ENCODE results near the gene ACSBG1. TPM values are rescaled to one million over a fixed set of nuclear protein-coding genes. Genes with fewer than 3 reads are reported as not detected.

ACSBG1 gene
- total RNA-seq, 4 donors from 2014 or later, result 61.8 to 375 (median 102) TPM

- Histone ChIP-seq H3K9me3 (no peaks in the 10 kb centered on the region), H3K27me3 (no peaks in the 10 kb centered on the region), H3K4me3 (no peak overlapping the region), H3K4me1 (peaks cover 42% of the 10 kb centered on the region), H3K36me3 (no peaks in the 10 kb centered on the region), H3K27ac (no peak overlapping the region)
- 59% methylated on average over 14 of the region's 14 CpGs for WGBS
- DNase-seq (ENCODE audit: low spot score in 2 of 2), result peak; percentile 48 to 61
- TF ChIP-seq EP300 (IDR thresholded peaks at IDR 0.05) (no peak), POLR2AphosphoS5 (IDR thresholded peaks at IDR 0.05) (no peak), CTCF (IDR thresholded peaks at IDR 0.05) (no peak), POLR2A (IDR thresholded peaks at IDR 0.05) (no peak)
Observed at GRCh38 chr15:78203346-78204225, 30.8 kb downstream of the ACSBG1 start.

GRCh38 chr15:78201281-78202190 lies 32.8 kb downstream of the ACSBG1 start:
- H3K9me3 ChIP-seq, result no peaks in the 10 kb centered on the region
- H3K4me1 ChIP-seq, result peaks cover 23% of the 10 kb centered on the region
- H3K27me3 ChIP-seq, result no peaks in the 10 kb centered on the region
- peak; percentile 36 to 63 for DNase-seq (ENCODE audit: low spot score in 2 of 2)
- 79% methylated on average over 10 of the region's 10 CpGs for WGBS
- TF ChIP-seq CTCF (IDR thresholded peaks at IDR 0.05) (no peak), POLR2AphosphoS5 (IDR thresholded peaks at IDR 0.05) (no peak), EP300 (IDR thresholded peaks at IDR 0.05) (no peak), POLR2A (IDR thresholded peaks at IDR 0.05) (no peak)
- no peak overlapping the region for H3K4me3 ChIP-seq
- H3K36me3 ChIP-seq, result no peaks in the 10 kb centered on the region
- H3K27ac ChIP-seq, result no peak overlapping the region

GRCh38 chr15:78200276-78200930 lies 34.0 kb downstream of the ACSBG1 start:
- H3K9me3 ChIP-seq, result no peaks in the 10 kb centered on the region
- TF ChIP-seq POLR2AphosphoS5 (IDR thresholded peaks at IDR 0.05) (no peak), CTCF (IDR thresholded peaks at IDR 0.05) (no peak), POLR2A (IDR thresholded peaks at IDR 0.05) (no peak), EP300 (IDR thresholded peaks at IDR 0.05) (no peak)
- peaks cover 14% of the 10 kb centered on the region for H3K4me1 ChIP-seq
- no peak overlapping the region for H3K27ac ChIP-seq
- H3K27me3 ChIP-seq, result no peaks in the 10 kb centered on the region
- 98% methylated on average over 8 of the region's 10 CpGs for WGBS
- H3K36me3 ChIP-seq, result no peaks in the 10 kb centered on the region
- no peak overlapping the region for H3K4me3 ChIP-seq
- DNase-seq (ENCODE audit: low spot score in 2 of 2), result peak in 1 of 2 donors; percentile 74

GRCh38 chr15:78197632-78198031 lies 36.7 kb downstream of the ACSBG1 start:
- no peaks in the 10 kb centered on the region for H3K9me3 ChIP-seq
- H3K27me3 ChIP-seq, result no peaks in the 10 kb centered on the region
- H3K27ac ChIP-seq, result no peak overlapping the region
- 70% methylated on average over 7 of the region's 7 CpGs for WGBS
- H3K36me3 ChIP-seq, result no peaks in the 10 kb centered on the region
- no peak overlapping the region for H3K4me3 ChIP-seq
- DNase-seq (ENCODE audit: low spot score in 2 of 2), result peak in 1 of 2 donors; percentile 45
- TF ChIP-seq EP300 (IDR thresholded peaks at IDR 0.05), result no peak
- no peaks in the 10 kb centered on the region for H3K4me1 ChIP-seq

- DNase-seq (ENCODE audit: low spot score in 2 of 2), result peak in 1 of 2 donors; percentile 48
- H3K9me3 ChIP-seq, result no peaks in the 10 kb centered on the region
- 15% methylated on average over 7 of the region's 7 CpGs for whole genome bisulfite sequencing
- H3K36me3 ChIP-seq, result no peaks in the 10 kb centered on the region
- TF ChIP-seq POLR2AphosphoS5 (IDR thresholded peaks at IDR 0.05), result no peak
- TF ChIP-seq POLR2A (IDR thresholded peaks at IDR 0.05), result no peak
- TF ChIP-seq EP300 (IDR thresholded peaks at IDR 0.05), result no peak
- TF ChIP-seq CTCF (IDR thresholded peaks at IDR 0.05), result peak; percentile 47 to 57
- H3K4me1 ChIP-seq, result no peaks in the 10 kb centered on the region
- no peaks in the 10 kb centered on the region for H3K27me3 ChIP-seq
- no peak overlapping the region for H3K27ac ChIP-seq
- no peak overlapping the region for H3K4me3 ChIP-seq
Observed at GRCh38 chr15:78195735-78196201, 38.6 kb downstream of the ACSBG1 start.
